Measurements from ENCODE around the gene MPEG1. TPM values are rescaled to one million over a fixed set of nuclear protein-coding genes. Genes with fewer than 3 reads are reported as not detected.

MPEG1 gene
- total and polyA plus RNA-seq, 11 donors, result 1.4 to 78.6 (median 6.4) TPM

GRCh38 chr11:59196777-59197176 is 15.9 kb downstream of the MPEG1 start:
- no peak overlapping the region for H3K4me3 ChIP-seq
- DNase-seq, result no peak
- H3K36me3 ChIP-seq, result peaks cover 0 to 56% (median 7%) of the 10 kb centered on the region in 9 donors
- TF ChIP-seq POLR2A (IDR thresholded peaks at IDR 0.05) (no peak), CTCF (IDR thresholded peaks at IDR 0.05) (no peak)
- intact Hi-C loops (cut with DNase I), result no loop called here
- no peak for ATAC-seq
- no peaks in the 10 kb centered on the region for H3K27me3 ChIP-seq
- WGBS, 4 donors, result 82 to 100% (median 93%) methylated on average over 2 of the region's 2 CpGs
- H3K4me1 ChIP-seq, result peaks cover 0 to 22% (median 8%) of the 10 kb centered on the region in 12 donors
- H3K9me3 ChIP-seq, result no peaks in the 10 kb centered on the region
- no peak overlapping the region for H3K27ac ChIP-seq

GRCh38 chr11:59195586-59195985 is 17.1 kb downstream of the MPEG1 start:
- no peak overlapping the region for H3K4me3 ChIP-seq
- no peak for DNase-seq
- H3K36me3 ChIP-seq, result peaks cover 0 to 61% (median 9%) of the 10 kb centered on the region in 9 donors
- peaks cover 0 to 18% (median 8%) of the 10 kb centered on the region in 12 donors for H3K4me1 ChIP-seq
- no peak for ATAC-seq
- intact Hi-C loops (cut with DNase I), result no loop called here
- TF ChIP-seq CTCF (IDR thresholded peaks at IDR 0.05) (no peak), POLR2A (IDR thresholded peaks at IDR 0.05) (no peak)
- no peaks in the 10 kb centered on the region for H3K9me3 ChIP-seq
- H3K27me3 ChIP-seq, result no peaks in the 10 kb centered on the region
- no peak overlapping the region for H3K27ac ChIP-seq
- WGBS, 4 donors, result 79 to 88% (median 83%) methylated on average over 4 of the region's 4 CpGs

- ATAC-seq (no peak), DNase-seq (no peak)
- no peaks in the 10 kb centered on the region for H3K9me3 ChIP-seq
- H3K4me1 ChIP-seq, result peaks cover 0 to 26% (median 12%) of the 10 kb centered on the region in 12 donors
- H3K27me3 ChIP-seq, result no peaks in the 10 kb centered on the region
- no peak for TF ChIP-seq POLR2A (IDR thresholded peaks at IDR 0.05)
- TF ChIP-seq CTCF (IDR thresholded peaks at IDR 0.05), result no peak
- no peak overlapping the region for H3K4me3 ChIP-seq
- H3K27ac ChIP-seq, result no peak overlapping the region
- intact Hi-C loops (cut with DNase I), result no loop called here
- H3K36me3 ChIP-seq, result peaks cover 0 to 69% (median 9%) of the 10 kb centered on the region in 9 donors
- 85 to 90% (median 87%) methylated on average over 10 of the region's 10 CpGs for WGBS, 4 donors
Measured at GRCh38 chr11:59193587-59194130, 19.1 kb downstream of the MPEG1 start.

- intact Hi-C loops (cut with DNase I), result no loop called here
- H3K27ac ChIP-seq, result no peak overlapping the region
Measured at GRCh38 chr11:59192446-59193020, 20.2 kb downstream of the MPEG1 start.

More at GRCh38 chr11:59192446-59193020, 20.2 kb downstream of the MPEG1 start:
- no peak for TF ChIP-seq CTCF (IDR thresholded peaks at IDR 0.05)
- no peak for TF ChIP-seq POLR2A (IDR thresholded peaks at IDR 0.05)
- H3K4me1 ChIP-seq, result peaks cover 0 to 29% (median 6%) of the 10 kb centered on the region in 12 donors
- no peak overlapping the region for H3K4me3 ChIP-seq
- peaks cover 0 to 69% (median 9%) of the 10 kb centered on the region in 9 donors for H3K36me3 ChIP-seq
- ATAC-seq (no peak), DNase-seq (no peak)
- H3K9me3 ChIP-seq, result no peaks in the 10 kb centered on the region
- H3K27me3 ChIP-seq, result no peaks in the 10 kb centered on the region
- 88 to 94% (median 91%) methylated on average over 4 of the region's 4 CpGs for WGBS, 4 donors
